H1 (cell line): ENCODE measurements around the gene RALA.

ENCODE experiments used
- BRCA1 ChIP-seq: IDR thresholded peaks from 2 replicates; pipeline ENCODE4 v1.6.1; 2012; ENCODE audit warnings: low read depth, low read length, improper control_type of control experiment
- CEBPB ChIP-seq: IDR thresholded peaks from 2 replicates; pipeline ENCODE4 v1.6.1; 2012; ENCODE audit warnings: low read depth, low read length
- EP300 ChIP-seq, 2 experiments: IDR thresholded peaks; 1 replicate in 1 of 2; 2 replicates in 1 of 2; pipeline ENCODE4 v1.6.1; 2011 to 2012; ENCODE audit warnings: low read depth in 2 of 2, low read length in 2 of 2, mild to moderate bottlenecking in 2 of 2, borderline replicate concordance in 1 of 2, inconsistent platforms in 1 of 2, moderate library complexity in 1 of 2
- EZH2 ChIP-seq: fragments of 200-600 bp; sonication (generic); IDR thresholded peaks from 2 replicates; pipeline ENCODE4 v1.7.1; 2012; ENCODE audit warnings: low read depth, mild to moderate bottlenecking, moderate library complexity, low read length, inconsistent platforms; ENCODE audit not compliant: severe bottlenecking
- KDM1A ChIP-seq: fragments of 200-600, 300-600 bp; sonication (generic); IDR thresholded peaks from 2 replicates; pipeline ENCODE4 v1.7.1; 2016; ENCODE audit warnings: mild to moderate bottlenecking, low read length, borderline replicate concordance
- PHF8 ChIP-seq: fragments of 200-600 bp; sonication (generic); conservative IDR thresholded peaks from 2 replicates; pipeline ENCODE4 v1.7.1; 2012; ENCODE audit warnings: low read depth, mild to moderate bottlenecking, inconsistent platforms, low read length, moderate library complexity
- POLR2A ChIP-seq, 2 experiments: IDR thresholded peaks; 1 replicate in 1 of 2; 2 replicates in 1 of 2; pipeline ENCODE4 v1.6.1; 2011; ENCODE audit warnings: low read depth in 2 of 2, low read length in 2 of 2, mild to moderate bottlenecking in 2 of 2; ENCODE audit errors: control extremely low read depth in 1 of 2
- RAD21 ChIP-seq, 2 experiments: IDR thresholded peaks in 1 of 2; conservative IDR thresholded peaks in 1 of 2; 2 replicates each; pipeline ENCODE4 v1.6.1; 2011; ENCODE audit warnings: low read depth in 2 of 2, low read length in 2 of 2, improper control_type of control experiment in 1 of 2, inconsistent platforms in 1 of 2, mild to moderate bottlenecking in 1 of 2, moderate library complexity in 1 of 2
- SIN3A ChIP-seq, 2 experiments: IDR thresholded peaks in 1 of 2; conservative IDR thresholded peaks in 1 of 2; 2 replicates each; pipeline ENCODE4 v1.6.1; 2011 to 2012; ENCODE audit warnings: low read length in 2 of 2, improper control_type of control experiment in 1 of 2, low read depth in 1 of 2, mild to moderate bottlenecking in 1 of 2
- TF ChIP-seq, protein P1 (sequence below): IDR thresholded peaks from 2 replicates; pipeline ENCODE4 v1.6.1; 2011; ENCODE audit warnings: low read length, improper control_type of control experiment
- TF ChIP-seq, protein P2 (sequence below), 3 experiments: IDR thresholded peaks; 1 replicate in 2 of 3; 2 replicates in 1 of 3; pipeline versions ENCODE4 v1.5.1 to v1.6.1; 2011; ENCODE audit warnings: low read length in 3 of 3, mild to moderate bottlenecking in 3 of 3, inconsistent platforms in 2 of 3, low read depth in 1 of 3, moderate library complexity in 1 of 3; ENCODE audit not compliant: insufficient read depth in 1 of 3; ENCODE audit errors: control extremely low read depth in 1 of 3

DNA sequence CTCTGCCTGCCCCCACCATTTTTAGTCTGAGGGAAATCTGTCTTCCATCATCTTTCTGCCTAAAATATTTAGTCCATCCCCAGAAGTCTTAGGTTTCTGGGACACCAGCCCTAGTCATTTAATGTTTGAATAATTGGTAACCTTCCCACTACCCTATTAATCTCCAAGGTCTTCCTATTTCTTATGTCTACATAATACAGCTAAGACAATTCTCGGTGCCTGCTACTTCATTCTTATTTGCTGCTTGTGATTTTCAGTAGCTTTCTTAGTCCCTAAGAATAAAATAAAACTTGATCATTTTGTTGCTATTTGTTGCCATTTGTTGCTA lies 11.1 kb downstream of the RALA start:
- TF ChIP-seq POLR2A (IDR thresholded peaks at IDR 0.05; ENCODE audit: control extremely low read depth in 1 of 2, low read depth in 2 of 2, low read length in 2 of 2) (no peak), PHF8 (no peak), KDM1A (no peak), EZH2 (no peak), CEBPB (no peak), BRCA1 (no peak), SIN3A (conservative IDR thresholded peaks at IDR 0.05 in 1 of 2, IDR thresholded peaks at IDR 0.05 in 1 of 2; ENCODE audit: low read depth in 1 of 2, low read length in 2 of 2) (no peak), RAD21 (IDR thresholded peaks at IDR 0.05 in 1 of 2, conservative IDR thresholded peaks at IDR 0.05 in 1 of 2; ENCODE audit: low read depth in 2 of 2, low read length in 2 of 2) (no peak), EP300 (IDR thresholded peaks at IDR 0.05; ENCODE audit: borderline replicate concordance in 1 of 2, low read depth in 2 of 2, low read length in 2 of 2) (no peak)
- TF ChIP-seq, protein P1, sequence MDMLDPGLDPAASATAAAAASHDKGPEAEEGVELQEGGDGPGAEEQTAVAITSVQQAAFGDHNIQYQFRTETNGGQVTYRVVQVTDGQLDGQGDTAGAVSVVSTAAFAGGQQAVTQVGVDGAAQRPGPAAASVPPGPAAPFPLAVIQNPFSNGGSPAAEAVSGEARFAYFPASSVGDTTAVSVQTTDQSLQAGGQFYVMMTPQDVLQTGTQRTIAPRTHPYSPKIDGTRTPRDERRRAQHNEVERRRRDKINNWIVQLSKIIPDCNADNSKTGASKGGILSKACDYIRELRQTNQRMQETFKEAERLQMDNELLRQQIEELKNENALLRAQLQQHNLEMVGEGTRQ, result no peak
- TF ChIP-seq, protein P2, sequence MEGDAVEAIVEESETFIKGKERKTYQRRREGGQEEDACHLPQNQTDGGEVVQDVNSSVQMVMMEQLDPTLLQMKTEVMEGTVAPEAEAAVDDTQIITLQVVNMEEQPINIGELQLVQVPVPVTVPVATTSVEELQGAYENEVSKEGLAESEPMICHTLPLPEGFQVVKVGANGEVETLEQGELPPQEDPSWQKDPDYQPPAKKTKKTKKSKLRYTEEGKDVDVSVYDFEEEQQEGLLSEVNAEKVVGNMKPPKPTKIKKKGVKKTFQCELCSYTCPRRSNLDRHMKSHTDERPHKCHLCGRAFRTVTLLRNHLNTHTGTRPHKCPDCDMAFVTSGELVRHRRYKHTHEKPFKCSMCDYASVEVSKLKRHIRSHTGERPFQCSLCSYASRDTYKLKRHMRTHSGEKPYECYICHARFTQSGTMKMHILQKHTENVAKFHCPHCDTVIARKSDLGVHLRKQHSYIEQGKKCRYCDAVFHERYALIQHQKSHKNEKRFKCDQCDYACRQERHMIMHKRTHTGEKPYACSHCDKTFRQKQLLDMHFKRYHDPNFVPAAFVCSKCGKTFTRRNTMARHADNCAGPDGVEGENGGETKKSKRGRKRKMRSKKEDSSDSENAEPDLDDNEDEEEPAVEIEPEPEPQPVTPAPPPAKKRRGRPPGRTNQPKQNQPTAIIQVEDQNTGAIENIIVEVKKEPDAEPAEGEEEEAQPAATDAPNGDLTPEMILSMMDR (IDR thresholded peaks at IDR 0.05; ENCODE audit: control extremely low read depth in 1 of 3, insufficient read depth in 1 of 3, low read depth in 1 of 3, low read length in 3 of 3), result no peak
